ENCODE measurements around the gene MRGPRF.

MRGPRF gene, protein sequence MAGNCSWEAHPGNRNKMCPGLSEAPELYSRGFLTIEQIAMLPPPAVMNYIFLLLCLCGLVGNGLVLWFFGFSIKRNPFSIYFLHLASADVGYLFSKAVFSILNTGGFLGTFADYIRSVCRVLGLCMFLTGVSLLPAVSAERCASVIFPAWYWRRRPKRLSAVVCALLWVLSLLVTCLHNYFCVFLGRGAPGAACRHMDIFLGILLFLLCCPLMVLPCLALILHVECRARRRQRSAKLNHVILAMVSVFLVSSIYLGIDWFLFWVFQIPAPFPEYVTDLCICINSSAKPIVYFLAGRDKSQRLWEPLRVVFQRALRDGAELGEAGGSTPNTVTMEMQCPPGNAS

DNA sequence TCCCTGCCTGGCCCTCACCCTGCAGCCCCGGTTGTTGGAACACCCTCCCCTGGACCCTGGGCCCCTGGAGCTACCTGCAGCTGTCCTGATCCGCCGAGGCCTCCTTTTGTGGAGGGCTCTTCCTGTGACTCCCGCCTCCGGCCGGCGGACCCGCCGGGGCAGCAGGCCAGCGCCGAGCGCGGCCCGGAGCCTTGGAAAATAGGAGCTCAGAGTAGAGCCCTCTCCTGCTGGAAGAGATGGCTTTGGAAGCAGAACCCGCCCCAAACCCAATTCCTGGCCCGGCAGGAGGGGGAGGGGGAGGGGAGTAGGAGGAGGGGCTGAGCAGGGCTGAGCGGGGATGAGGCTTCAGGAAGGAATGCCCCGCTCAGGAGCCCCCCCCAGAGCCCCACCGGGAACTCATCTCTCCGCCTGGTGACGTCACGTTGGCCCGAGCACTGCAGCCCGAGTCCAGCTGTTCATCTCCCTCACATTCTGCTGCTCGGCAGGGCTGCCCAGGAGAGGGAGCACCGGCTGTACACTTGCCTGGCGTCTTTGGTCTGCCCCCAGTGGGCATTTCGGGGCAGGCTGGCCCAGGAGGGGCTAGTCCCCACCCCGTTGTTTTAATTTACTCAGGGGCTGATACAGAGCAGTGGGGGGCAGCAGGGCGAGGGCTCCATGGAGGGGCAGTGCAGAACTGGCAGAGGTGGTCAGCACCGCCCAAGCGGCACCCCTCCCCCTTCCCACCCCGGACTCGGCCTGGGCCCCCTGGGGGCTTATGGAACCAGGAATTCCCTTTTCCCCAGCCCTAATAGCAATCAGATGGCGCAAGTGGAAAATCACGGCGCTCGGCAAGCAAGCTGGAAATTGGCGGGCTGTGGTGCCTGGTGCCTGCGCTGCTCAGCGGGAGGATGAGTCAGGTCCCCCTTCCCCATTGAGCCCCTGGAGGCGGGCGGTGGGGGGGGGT lies at the start of gene MRGPRF:
Gene MRGPRF (minus strand): TSS at position 238 of the 943 bp plus-strand sequence. CDS start 3,345 bp downstream, outside the sequence.
- DNase-seq (ENCODE audit: low read depth in 2 of 2): no peak

DNA sequence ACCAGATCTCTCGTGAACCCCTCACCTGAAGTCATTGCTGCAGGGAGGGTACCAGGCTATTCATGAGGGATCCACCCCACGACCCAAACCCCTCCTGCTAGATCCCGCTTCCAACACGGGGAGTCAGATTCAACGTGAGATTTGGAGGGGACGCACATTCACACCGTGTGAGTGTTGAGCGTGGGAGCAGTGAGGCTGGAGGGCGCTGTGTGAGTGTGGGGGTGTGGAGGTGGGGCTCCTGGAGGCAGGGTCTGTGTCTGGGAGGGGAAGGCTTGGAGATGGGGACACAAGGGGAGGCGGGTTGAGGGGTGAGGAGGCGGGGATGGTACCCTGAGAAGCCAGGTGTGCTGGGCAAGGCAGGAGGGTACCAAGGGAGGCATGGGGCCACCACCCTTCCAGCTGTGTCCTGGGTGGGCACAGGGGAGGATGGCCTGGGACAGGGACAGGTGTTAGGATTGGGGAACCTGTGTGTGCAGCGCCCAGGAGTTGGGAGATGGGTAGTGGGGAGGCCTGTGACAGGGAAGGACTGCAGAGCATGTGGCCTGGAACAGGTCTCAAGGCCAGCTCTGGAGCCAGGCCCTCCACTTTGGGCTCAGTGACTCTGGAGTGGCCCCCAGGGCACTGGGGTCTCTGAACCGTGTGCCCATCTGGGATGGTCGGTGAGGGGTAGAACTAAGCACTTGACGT lies 49.3 kb upstream of the MRGPRF start:
- no peak for DNase-seq (ENCODE audit: low read depth in 2 of 2)

DNA sequence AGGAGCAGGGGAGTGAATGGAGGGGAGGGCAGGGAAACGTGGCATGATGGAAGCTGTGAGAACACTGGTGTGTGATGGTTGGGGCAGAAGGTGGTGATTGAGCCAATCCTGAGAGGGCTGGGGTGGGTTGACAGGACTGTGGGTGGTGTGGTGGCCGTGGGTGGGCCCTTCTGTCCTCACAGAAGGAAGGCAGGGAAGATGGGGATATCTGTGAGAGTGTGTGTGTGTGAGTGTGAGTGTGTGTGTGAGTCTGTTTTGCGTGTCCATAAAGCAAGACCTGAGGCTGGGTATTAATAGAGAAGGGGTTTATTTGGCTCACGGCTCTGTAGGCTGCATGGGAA lies 48.6 kb upstream of the MRGPRF start:
- no peak for DNase-seq (ENCODE audit: low read depth in 2 of 2)

DNA sequence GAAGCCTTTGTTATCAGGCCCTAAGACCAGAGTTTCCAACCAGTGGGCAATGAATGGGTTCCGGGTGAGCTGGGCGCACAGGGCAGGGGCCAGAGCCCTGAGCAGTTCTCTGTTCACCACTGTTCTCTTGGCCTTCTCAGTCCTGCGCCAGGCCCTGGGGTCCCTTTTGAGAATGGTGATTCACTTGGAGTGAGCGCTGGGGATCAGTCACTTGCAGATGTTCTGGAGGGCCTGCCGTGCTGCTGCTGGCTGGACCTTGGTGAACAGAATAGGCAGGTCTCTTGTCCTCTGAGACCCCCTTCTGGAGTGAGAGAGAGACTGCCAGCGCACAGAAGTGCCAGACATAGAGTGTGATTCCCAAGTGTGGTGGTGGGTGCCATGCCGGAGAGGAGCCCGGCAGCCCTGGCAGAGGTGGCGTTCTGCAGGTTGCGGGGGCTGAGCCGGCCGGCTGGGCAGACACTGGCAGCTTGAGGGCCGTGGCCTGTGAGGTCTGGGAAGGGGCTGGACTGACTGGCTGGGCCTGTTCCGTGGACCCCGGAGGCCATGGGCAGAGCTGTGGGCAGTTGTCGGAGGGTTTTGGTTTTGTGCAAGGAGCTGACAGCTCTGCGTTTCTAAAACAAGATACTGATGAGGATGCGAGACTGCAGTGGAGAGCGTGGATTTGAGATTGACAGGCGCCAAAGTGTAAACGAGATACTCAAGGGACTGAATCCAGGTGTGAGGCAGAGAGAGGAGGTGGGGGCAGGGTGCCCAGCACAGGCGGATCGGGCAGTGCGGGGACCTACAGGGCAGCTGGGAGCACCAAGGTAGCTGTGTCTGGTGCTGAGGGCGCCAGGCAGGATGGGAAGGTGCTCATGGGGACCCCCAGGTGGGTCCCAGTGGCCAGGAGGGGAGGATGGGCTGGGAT lies 48.0 kb upstream of the MRGPRF start:
- no peak for DNase-seq (ENCODE audit: low read depth in 2 of 2)

DNA sequence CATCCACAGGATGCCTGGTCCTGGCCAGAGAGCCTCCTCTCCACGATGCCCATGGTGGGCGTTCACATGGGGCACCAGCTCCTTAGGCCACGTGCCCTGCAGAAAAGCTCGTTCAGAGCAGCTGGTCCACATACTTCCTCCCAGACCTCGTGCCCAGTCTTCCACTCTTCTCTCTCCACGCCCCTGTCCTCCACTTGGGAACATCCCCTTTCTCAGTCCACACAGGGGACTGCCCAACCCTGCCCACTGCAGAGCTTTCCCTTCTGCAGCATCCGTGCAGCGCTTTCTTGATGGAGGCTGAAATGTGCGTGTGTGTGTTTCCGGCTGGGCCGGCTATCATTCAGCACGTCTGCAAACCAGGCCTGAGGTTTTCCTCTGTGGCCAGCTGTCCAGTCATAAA lies 46.9 kb upstream of the MRGPRF start:
- no peak for DNase-seq (ENCODE audit: low read depth in 2 of 2)

DNA sequence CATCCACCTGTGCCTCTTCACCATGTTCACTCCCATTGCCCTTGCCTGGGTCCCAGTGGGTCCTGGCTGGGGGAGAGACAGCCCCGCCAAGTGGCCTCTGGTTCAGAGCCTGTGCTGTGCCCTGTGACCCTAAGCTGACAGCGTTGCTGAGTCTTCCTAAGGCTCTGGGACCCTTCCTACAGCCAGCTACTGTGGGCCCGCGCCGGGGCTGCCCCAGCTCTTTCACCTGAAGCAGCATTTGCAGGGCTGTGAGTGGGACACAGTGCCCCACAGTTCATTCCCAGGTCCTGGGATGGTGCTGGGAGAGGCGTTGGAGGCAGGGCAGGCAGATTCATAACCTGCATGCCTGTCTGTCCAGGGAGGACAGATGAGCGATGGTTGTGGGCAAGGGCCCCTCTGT lies 46.4 kb upstream of the MRGPRF start:
- no peak for DNase-seq (ENCODE audit: low read depth in 2 of 2)

DNA sequence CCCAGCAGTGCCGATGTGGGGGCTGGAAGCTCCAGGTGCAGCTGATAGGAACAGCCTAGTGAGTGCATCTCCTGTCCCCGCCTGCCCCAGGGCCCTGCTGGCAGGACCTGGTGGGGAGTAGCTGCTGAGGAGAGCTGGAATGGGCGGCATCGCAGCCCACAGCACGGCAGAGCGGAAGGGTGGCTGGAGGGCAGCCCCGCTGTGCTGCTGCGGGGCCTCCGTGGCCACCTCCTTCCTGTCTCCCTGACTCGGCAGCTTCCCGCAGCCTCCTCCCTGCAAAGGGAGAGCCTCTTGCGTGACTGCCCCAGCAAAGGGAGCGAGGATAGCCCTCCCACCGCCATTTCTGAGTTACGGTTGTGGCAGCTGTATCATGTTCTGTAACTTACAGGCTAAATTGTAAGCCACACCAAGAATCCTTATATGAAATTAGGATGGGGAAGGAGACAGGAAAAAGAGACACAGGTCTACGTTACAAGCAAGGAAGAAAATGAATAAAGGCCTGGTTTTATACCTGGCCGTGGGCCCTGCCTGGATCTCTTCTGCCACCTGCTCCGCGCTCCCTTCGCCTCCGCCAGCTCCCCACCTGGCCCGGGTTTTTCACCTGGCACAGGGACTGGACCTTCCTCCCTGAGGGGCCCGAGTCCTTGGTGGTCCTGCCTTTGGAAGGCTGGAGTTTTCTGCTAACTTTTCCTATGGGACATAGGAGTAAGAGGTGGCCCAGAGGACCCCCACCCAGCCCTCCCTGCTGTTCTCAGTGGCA lies 45.6 kb upstream of the MRGPRF start:
- DNase-seq (ENCODE audit: low read depth in 2 of 2): no peak

DNA sequence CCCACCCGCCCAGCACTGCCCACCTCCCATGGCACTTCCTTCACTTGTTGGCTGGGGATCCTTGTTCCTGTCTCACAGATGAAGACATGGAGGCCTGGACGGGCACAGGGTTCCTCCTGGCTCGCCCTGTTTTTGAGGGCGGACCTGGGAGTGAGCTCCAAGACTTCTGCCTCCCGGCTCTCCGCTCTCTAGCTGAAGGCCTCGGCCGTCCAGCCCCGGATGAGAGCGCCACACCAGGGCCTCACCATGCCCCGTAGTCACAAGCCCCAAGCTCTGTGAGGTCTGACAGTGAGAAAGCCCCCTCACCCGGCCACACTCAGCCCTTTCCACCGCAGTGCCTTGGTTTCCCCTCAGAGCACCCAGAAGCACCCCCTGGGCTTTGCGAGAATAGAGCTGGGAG lies 44.8 kb upstream of the MRGPRF start:
- no peak for DNase-seq (ENCODE audit: low read depth in 2 of 2)

DNA sequence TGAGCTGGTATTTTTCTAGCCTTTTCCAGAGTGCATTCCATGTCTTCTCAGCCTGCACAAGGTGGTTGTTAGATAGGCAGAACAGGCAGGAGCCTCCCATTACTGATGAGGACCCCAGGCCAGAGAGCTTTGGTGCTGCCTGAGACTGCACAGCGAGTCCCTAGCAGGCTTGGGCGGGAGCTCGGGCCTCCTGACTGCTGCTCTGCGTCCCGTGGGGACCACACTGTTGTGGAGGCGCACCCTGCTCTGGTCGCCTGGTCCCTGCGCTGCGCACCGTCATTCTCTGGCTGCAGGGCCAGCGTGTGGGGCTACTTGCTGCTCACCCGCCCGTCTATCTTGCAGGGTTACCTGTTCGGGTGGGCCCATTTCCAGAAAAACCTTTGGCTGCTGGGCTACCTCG lies 44.2 kb upstream of the MRGPRF start:
- no peak for DNase-seq (ENCODE audit: low read depth in 2 of 2)

DNA sequence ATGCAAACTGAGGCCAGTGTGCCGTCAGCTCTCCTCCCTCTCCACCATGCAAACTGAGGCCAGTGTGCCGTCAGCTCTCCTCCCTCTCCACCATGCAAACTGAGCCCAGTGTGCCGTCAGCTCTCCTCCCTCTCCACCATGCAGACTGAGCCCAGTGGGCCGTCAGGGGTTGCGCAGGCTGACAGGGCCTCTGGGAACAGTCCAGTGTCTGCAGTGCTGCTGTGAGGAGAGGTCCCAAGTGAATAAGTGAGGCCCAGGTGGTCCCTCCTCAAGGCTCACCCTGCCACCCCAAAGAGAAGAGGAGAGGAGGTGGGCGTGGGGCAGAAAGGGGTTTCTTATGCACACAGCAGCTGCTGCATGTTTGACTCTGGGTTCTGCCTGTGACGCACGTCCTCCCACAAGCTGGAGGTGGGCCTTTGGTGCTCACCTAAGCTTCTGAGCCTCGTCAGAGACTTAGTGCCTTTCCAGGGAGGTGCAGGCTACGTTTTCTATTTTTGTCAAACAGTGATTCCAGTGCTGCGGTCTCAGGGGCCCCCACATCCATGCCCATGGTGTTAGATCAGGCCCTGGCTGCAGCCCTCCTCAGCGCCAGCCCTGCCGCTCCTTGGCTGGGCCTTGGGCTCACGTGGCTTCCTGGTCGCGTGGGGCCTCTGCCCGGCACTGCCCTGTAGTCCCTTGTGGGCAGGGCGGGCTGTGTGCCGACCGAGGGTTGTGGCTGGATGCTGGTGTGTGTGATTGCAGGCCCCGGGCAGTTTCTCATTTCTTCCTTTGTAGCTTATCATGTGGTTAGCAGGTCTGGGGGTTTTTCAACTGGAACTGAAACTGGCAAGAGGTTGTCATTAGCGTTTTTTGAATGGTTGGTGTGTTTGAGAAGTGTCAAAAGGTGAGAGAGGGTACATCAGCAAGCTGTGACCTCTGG lies 42.8 kb upstream of the MRGPRF start:
- DNase-seq (ENCODE audit: low read depth in 2 of 2): no peak

DNA sequence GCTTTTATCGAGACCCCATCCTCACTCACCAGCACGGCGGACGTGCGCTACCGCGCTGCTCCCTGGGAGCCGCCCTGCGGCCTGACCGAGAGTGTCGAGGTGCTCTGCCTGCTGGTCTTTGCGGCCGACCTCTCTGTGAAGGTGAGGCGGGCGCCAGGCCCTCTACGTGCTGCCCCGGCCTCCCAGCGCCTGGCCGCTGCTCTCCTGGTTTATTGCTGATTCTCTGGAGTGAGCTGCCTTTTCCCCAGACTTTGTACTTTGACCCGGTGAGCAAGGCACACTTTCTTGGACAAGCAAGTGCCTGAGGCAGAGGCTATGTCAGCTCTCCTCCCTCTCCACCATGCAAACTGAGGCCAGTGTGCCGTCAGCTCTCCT lies 42.2 kb upstream of the MRGPRF start:
- DNase-seq (ENCODE audit: low read depth in 2 of 2): no peak

DNA sequence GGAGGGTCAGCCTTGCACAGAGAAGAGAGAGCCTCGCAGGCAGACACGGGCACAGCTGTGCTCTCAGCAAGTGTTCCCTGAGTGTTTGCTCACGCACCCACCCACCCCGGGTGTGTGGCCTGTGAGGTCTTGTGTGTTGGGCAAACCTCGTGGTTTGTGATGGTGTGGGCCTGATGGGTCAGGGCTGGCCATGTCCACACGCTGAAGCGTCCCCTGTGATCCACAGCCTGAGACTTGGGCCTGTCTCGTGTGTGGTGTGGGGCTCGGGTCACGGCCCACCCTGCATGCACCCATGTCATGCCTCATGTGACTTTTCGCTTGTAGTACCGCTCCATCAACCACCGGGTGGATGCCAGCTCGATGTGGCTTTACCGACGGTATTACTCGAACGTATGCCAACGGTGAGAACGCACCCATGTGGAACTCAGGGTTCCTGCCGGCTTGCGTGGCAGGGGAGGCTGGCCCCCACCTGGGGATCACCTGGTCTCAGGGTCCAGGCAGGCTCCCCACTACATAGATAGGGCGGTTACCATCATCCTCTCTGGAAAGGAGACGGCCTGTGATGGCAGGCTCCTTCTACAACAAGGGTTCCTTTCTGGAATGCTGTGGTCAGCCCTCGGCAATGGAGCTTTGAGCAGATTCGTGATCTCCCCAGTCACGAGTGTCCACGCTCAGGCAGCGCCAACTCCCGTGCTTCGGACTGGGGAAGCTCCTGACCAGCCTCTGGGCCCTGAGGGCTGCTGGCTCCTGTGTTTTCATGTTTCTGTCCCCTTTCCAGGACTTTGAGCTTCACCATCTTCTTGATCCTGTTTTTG lies 41.6 kb upstream of the MRGPRF start:
- DNase-seq (ENCODE audit: low read depth in 2 of 2): no peak

DNA sequence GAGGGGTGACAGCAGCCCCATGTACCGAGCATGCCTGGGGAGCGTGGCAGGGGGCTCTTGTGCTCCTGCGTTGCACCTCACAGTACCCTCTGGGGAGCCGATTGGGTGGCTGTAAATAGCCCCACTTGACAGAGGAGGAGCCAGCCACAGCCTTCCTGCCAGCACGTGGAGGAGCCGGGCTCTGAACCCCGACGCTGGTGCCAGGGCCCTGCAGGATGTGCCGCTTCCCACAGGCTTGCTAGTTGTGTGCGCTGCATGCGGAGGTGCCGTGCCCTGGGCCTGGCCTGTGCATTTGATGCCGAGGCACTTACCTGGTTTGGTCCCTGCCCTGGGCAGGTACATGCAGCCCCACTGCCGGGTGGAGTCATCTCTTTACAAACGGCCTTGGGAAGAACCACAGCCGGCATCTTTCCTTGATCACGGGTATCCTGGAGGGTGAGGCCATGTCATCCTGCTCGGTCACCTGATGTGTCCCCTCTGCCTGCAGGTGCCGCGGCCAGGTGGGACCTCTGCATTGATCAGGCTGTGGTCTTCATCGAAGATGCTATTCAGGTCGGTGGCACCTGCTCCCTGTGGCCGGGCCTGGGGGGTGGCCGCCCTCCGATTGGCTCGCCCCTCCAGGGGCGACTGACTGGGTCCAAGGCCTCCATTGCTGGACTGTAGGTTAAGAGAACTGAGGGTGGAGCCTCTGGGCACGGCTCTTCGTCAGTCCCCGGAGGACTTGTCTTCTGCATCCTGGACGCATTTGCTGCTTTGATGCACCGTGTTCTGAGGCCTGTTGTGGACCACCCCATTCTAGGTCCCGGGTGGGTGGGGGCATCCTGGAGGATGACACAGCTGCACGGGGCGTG lies 40.7 kb upstream of the MRGPRF start:
- no peak for DNase-seq (ENCODE audit: low read depth in 2 of 2)

DNA sequence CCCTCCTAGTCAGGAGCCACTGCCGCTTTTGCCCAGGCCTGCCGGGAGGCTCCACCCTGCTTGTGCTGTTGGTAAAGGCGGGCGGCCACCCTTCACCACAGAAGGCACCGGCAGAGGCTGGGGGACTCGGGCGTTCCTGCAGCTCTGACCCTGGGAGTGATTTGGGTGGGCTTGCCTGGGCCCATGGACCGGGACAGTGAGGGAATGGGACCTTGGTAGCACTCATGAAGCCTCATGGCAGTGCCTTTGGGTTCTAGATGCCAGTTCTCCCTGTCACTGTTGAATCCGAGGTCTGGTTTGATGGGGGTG lies 40.1 kb upstream of the MRGPRF start:
- DNase-seq (ENCODE audit: low read depth in 2 of 2): no peak

DNA sequence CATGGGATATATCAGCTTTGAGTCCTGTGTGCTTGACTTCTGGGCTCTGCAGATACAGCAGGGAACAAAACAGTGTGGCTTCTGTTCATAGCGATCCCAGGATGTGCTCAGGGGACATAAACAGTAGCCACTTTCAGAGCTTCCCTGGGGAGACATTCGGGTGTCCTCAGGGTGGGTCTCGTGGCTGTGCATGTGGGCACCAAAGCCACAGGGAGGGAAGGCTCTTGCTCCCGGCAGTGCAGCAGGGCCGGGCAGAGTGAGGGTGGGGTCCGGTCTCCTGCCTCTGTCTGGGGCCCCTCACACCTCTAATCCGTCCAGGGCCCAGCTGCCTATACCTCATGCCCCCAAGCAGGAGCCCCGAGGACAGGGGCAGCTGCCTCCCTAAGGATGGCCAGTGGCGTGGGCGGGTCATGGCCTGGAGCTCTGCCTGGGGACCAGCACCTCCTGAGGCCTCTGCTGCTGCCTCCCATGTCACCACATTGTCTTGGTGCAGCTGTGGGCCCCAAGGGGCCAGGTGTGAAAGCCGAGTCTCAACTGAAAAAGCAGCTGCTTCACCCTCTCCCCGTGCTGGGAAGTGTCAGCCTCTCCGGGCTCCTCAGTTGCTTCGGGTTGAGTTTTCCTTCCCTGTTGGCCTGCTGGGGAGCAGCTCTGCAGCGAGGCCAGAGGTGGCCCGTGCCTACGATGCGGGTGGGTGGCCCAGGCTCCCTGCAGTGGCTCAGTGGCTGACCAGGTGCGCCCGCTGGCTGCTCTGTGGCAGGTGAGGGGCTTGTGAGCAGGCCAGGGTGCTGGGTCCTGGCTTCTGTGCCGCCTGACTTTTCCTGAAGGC lies 39.5 kb upstream of the MRGPRF start:
- DNase-seq (ENCODE audit: low read depth in 2 of 2): no peak

DNA sequence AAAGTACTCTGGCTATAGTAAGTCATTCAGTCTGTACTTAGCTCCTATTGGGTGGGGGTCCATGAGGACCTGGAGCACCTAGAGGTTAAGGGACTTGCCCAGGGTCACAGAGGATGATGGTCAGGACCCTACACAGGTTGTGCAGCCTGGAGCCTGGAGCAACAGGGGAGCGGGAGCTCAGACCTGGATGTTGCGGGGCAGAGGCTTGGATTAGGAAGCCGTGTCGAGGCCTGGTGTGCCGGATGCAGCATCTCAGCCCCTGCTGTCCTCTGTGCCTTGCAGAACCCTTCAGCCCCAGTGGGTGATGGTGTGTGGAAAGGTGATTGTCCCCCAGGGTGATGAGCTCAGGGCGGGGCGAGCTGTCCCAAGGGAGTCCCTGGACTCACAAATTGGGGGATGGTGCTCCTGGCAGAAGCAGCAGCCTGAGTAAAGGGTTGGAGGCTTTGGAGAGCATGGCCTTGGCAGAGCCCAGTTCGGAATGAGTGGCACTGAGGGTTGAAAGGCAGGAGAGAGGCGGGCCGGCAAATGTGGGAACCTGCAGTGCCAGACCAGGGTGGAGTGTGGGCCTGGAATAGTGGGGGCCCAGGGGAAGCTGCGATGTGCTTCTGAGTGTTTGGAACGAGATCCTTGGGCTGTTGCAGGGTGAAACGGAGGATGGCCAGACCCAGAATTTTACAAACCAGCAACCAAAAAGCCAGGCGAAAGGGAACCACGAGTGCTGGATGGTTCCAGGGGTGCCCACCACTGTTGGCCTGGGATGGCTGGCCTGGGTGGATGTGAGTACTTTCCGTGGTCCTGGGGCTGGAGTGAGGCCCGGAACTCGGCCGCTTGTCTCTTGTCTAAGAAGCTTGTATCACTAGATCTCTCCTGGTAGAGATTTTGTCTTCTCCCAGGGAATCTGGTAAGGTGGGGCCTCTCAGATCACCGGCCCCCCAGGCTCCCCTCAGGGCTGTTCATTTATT lies 38.6 kb upstream of the MRGPRF start:
- DNase-seq (ENCODE audit: low read depth in 2 of 2): no peak
